GM12865 (cell line): ENCODE results near the gene OR1G1.
"Not testable (repeated sequence)": the region's sequence is repeated elsewhere in the genome, so short reads cannot be mapped to it uniquely, and the experiment has no call there.

Source experiments
- DNase-seq: peaks from one replicate; pipeline ENCODE4 v3.0.0; 2010; ENCODE audit warnings: low read depth
- H3K4me3 ChIP-seq: 2 replicates; pipeline ENCODE4 v1.5.1; 2011; ENCODE audit warnings: mild to moderate bottlenecking, low read depth, low read length, control low read depth
- TF ChIP-seq, protein P1 (sequence below): IDR thresholded peaks from 2 replicates; pipeline ENCODE4 v1.5.1; 2011; ENCODE audit warnings: low read length, control low read depth, low read depth, inconsistent platforms; ENCODE audit not compliant: insufficient read depth; ENCODE audit errors: missing control alignments

Gene OR1G1

DNA sequence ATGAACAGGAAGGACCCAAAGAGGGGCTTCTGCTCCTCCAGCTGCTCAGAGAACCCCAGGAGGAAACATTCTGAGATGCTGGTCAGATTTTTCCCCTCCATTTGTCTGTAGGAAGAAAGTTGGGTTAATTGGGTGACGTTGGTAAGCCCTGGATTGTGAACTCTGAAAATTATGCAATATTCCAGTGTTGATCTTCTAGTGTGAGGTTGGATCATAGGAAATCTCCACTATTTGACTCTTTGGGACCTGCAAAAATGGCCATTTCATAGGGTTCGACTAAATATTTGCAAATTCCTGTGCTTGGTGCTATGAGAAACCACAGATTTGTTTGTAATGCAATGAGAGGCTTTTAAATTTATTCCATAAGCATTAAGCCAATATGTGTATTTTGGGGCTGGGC lies at the start of gene OR1G1:
Gene OR1G1 (minus strand): TSS at position 101 of the 400 bp plus-strand sequence. CDS start 0 bp downstream, at position 101.
- no peak within 1 kb of the TSS for H3K4me3 ChIP-seq
- DNase-seq, result no peak
- TF ChIP-seq, protein P1, sequence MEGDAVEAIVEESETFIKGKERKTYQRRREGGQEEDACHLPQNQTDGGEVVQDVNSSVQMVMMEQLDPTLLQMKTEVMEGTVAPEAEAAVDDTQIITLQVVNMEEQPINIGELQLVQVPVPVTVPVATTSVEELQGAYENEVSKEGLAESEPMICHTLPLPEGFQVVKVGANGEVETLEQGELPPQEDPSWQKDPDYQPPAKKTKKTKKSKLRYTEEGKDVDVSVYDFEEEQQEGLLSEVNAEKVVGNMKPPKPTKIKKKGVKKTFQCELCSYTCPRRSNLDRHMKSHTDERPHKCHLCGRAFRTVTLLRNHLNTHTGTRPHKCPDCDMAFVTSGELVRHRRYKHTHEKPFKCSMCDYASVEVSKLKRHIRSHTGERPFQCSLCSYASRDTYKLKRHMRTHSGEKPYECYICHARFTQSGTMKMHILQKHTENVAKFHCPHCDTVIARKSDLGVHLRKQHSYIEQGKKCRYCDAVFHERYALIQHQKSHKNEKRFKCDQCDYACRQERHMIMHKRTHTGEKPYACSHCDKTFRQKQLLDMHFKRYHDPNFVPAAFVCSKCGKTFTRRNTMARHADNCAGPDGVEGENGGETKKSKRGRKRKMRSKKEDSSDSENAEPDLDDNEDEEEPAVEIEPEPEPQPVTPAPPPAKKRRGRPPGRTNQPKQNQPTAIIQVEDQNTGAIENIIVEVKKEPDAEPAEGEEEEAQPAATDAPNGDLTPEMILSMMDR, result no peak

DNA sequence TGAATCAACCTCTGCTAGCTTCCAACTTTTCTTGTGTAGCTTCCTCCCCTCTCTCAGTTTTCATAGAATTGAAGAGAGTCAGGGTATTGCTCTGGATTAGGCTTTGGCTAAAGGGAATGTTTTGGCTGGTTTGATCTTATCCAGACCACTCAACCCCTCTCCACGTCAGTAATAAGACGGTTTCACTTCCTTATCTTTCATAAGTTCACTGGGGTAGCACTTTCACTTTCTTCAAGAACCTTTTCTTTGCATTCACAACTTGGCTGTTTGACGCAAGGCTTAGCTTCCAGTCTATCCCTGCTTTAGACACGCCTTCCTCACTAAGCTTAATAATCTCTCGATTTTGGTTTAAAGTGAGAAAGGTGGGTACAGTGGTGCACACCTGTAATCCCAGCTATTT lies 40.2 kb upstream of the OR1G1 start:
- no peak overlapping the region for H3K4me3 ChIP-seq
- DNase-seq, result peak; percentile 38
- TF ChIP-seq, protein P1, result no peak

- DNase-seq, result no peak
- TF ChIP-seq, protein P1, result no peak
These were observed 29.9 kb upstream of the OR1G1 start for GRCh38 chr17:3157218-3157617.

GRCh38 chr17:3137494-3137893 lies 10.1 kb upstream of the OR1G1 start:
- not testable (repeated sequence) for H3K4me3 ChIP-seq, DNase-seq

More at GRCh38 chr17:3157218-3157617, 29.9 kb upstream of the OR1G1 start:
- no peak overlapping the region for H3K4me3 ChIP-seq

DNA sequence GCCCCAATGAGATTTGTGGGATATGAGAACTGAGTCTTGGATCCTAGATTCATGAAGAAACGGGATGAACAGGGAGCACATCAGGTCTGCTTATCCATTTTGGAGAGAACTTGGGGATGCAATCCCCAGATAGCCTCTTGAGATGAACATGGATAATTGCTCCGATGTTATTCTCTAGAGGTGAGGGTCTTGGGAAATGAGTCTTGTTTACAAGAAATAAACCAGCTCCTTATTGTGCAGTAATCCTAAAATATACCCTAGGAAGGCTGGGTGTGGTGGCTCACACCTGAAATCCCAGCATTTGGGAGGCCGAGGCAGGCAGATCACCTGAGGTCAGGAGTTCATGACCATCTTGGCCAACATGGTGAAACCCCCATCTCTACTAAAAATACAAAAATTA lies 23.0 kb downstream of the OR1G1 start, which contains the start of gene OR1D2:
Gene OR1D2 (minus strand): TSS at position 101 of the 400 bp plus-strand sequence. CDS start 11,426 bp downstream, outside the sequence.
- no peak for DNase-seq
- TF ChIP-seq, protein P1, result no peak
- H3K4me3 ChIP-seq, result no peak within 1 kb of the TSS
